Colonic mucosa (tissue), 4 donors: ENCODE data around the gene FBXL15. TPM values are rescaled to one million over a fixed set of nuclear protein-coding genes. Genes with fewer than 3 reads are reported as not detected.

Source experiments
- DNase-seq: peaks from one replicate; pipeline ENCODE4 v3.0.0-alpha.2; 2020
- H3K27ac ChIP-seq: fragments of 200-600 bp; one replicate; pipeline ENCODE4 v1.8.0; 2021
- H3K27me3 ChIP-seq: fragments of 200-600 bp; one replicate; pipeline ENCODE4 v1.8.0; 2021
- H3K36me3 ChIP-seq: fragments of 200-600 bp; one replicate; pipeline ENCODE4 v1.8.0; 2021
- H3K4me1 ChIP-seq: fragments of 200-600 bp; one replicate; pipeline ENCODE4 v1.8.0; 2021; ENCODE audit warnings: mild to moderate bottlenecking
- H3K4me3 ChIP-seq: fragments of 200-600 bp; one replicate; pipeline ENCODE4 v1.8.0; 2021
- H3K9ac ChIP-seq, 2 donors: one replicate each; pipeline ENCODE4 v1.7.0; 2013; ENCODE audit warnings: control low read depth in 2 of 2, low read depth in 2 of 2, low read length in 2 of 2
- H3K9me3 ChIP-seq: fragments of 200-600 bp; one replicate; pipeline ENCODE4 v1.8.0; 2021
- CTCF ChIP-seq: fragments of 200-600 bp; IDR thresholded peaks from one replicate; pipeline ENCODE4 v1.8.0; 2022; ENCODE audit warnings: antibody characterized with exemption, mild to moderate bottlenecking
- intact Hi-C: fragments of 100-400 bp; cut with DNase I; formaldehyde crosslinking; loops from one replicate; pipeline ENCODE4 v1.14.1; 2022
- total RNA-seq, 2 donors: library from RNA; stranded (reverse); fragmentation: NEBNext Ultra II Directional in 1 of 2; extraction: Animal tissue kit (Norgen Biotek cat#: 25700) in 1 of 2; gene quantifications; one replicate each; pipeline ENCODE4 v1.2.1, GENCODE V29; 2021
- donor health status: healthy.
- donor health status: DM: no; HTN: no; CAD: no.
- donor health status: DM: no; HTN: no; CAD: no.

Gene FBXL15
- total RNA-seq, 2 donors from 2014 or later = 23.7 to 37.3 TPM

GRCh38 chr10:102398172-102399020 is 22.2 kb upstream of the FBXL15 start:
- intact Hi-C loops = loop anchor here (5.0 to 10.0 kb wide), 2 partner anchors 171 to 196 kb away; partner anchors contain the start of gene ELOVL3
- Histone ChIP-seq H3K27me3 (no peaks in the 10 kb centered on the region), H3K36me3 (peaks cover 6% of the 10 kb centered on the region), H3K27ac (peak overlapping the region; percentile 82), H3K4me1 (peaks cover 11% of the 10 kb centered on the region), H3K9me3 (no peaks in the 10 kb centered on the region), H3K4me3 (peak overlapping the region; percentile 56), H3K9ac (no peak overlapping the region)
- no peak for TF ChIP-seq CTCF
- no peak for DNase-seq

- peak; percentile 90 for TF ChIP-seq CTCF
- intact Hi-C loops = loop anchor here (5.0 to 10.0 kb wide), 2 partner anchors 172 to 195 kb away; partner anchors contain the start of gene ELOVL3
Measured at GRCh38 chr10:102399217-102400021, 21.2 kb upstream of the FBXL15 start.

GRCh38 chr10:102400076-102400475 is 20.6 kb upstream of the FBXL15 start:
- no peak for TF ChIP-seq CTCF
- H3K27me3 ChIP-seq = no peaks in the 10 kb centered on the region
- no peak overlapping the region for H3K27ac ChIP-seq
- no peak overlapping the region for H3K4me3 ChIP-seq
- peaks cover 6% of the 10 kb centered on the region for H3K36me3 ChIP-seq
- H3K9me3 ChIP-seq = no peaks in the 10 kb centered on the region
- intact Hi-C loops = no loop called here
- no peak for DNase-seq
- H3K9ac ChIP-seq = peak overlapping the region; percentile 70 to 86
- peaks cover 11% of the 10 kb centered on the region for H3K4me1 ChIP-seq

More at GRCh38 chr10:102399217-102400021, 21.2 kb upstream of the FBXL15 start:
- Histone ChIP-seq H3K36me3 (peaks cover 6% of the 10 kb centered on the region), H3K4me3 (peak overlapping the region; percentile 56), H3K9me3 (no peaks in the 10 kb centered on the region), H3K27me3 (no peaks in the 10 kb centered on the region), H3K27ac (peak overlapping the region; percentile 82), H3K9ac (peak overlapping the region; percentile 70 to 86), H3K4me1 (peaks cover 11% of the 10 kb centered on the region)
- peak; percentile 91 for DNase-seq

- no peak for DNase-seq
- Histone ChIP-seq H3K9me3 (no peaks in the 10 kb centered on the region), H3K4me1 (peaks cover 11% of the 10 kb centered on the region), H3K9ac (no peak overlapping the region), H3K36me3 (peaks cover 6% of the 10 kb centered on the region), H3K4me3 (no peak overlapping the region), H3K27ac (no peak overlapping the region), H3K27me3 (no peaks in the 10 kb centered on the region)
- TF ChIP-seq CTCF = no peak
- intact Hi-C loops = no loop called here
Measured at GRCh38 chr10:102400598-102401341, 19.9 kb upstream of the FBXL15 start.

GRCh38 chr10:102401342-102401654 is 19.3 kb upstream of the FBXL15 start:
- no peak for DNase-seq
- no peak overlapping the region for H3K9ac ChIP-seq

More at GRCh38 chr10:102401342-102401654, 19.3 kb upstream of the FBXL15 start:
- intact Hi-C loops = no loop called here
- no peak overlapping the region for H3K27ac ChIP-seq
- H3K36me3 ChIP-seq = peaks cover 6% of the 10 kb centered on the region
- no peaks in the 10 kb centered on the region for H3K9me3 ChIP-seq
- H3K4me3 ChIP-seq = no peak overlapping the region
- no peaks in the 10 kb centered on the region for H3K27me3 ChIP-seq
- peaks cover 7% of the 10 kb centered on the region for H3K4me1 ChIP-seq
- TF ChIP-seq CTCF = no peak
